Astrocyte (in vitro differentiated cells and primary cell): ENCODE results near the gene FOXO6.

Source experiments
- EZH2 ChIP-seq: IDR thresholded peaks from 2 replicates; pipeline ENCODE4 v1.6.1; 2012; ENCODE audit warnings: mild to moderate bottlenecking, low read length, inconsistent platforms; ENCODE audit not compliant: insufficient read depth
- TF ChIP-seq, protein P1 (sequence below): IDR thresholded peaks from 2 replicates; pipeline ENCODE4 v1.5.1; 2011; ENCODE audit warnings: low read depth, mild to moderate bottlenecking, inconsistent platforms, low read length, moderate library complexity; ENCODE audit not compliant: insufficient read depth

DNA sequence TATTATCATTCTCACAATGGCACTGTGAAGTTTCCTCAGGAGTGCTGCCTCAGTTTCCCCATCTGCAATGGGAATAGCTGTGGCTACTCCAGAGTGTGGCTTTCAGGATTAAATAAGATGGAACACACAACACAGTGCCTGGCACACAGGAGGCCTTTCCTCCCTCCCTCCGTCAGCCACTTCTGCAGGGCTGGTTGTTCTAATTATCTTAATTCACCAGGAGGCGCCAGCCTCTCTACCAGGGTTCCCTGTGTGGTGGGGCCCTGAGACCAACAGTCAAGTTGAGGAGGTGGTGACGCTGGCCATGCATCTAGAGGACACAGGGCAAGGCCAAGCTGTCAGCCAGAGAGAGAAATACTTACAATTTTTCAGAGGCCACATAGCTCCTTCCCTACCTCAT lies 6.3 kb upstream of the FOXO6 start:
- TF ChIP-seq, protein P1, sequence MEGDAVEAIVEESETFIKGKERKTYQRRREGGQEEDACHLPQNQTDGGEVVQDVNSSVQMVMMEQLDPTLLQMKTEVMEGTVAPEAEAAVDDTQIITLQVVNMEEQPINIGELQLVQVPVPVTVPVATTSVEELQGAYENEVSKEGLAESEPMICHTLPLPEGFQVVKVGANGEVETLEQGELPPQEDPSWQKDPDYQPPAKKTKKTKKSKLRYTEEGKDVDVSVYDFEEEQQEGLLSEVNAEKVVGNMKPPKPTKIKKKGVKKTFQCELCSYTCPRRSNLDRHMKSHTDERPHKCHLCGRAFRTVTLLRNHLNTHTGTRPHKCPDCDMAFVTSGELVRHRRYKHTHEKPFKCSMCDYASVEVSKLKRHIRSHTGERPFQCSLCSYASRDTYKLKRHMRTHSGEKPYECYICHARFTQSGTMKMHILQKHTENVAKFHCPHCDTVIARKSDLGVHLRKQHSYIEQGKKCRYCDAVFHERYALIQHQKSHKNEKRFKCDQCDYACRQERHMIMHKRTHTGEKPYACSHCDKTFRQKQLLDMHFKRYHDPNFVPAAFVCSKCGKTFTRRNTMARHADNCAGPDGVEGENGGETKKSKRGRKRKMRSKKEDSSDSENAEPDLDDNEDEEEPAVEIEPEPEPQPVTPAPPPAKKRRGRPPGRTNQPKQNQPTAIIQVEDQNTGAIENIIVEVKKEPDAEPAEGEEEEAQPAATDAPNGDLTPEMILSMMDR, result no peak
- no peak for TF ChIP-seq EZH2
